ENCODE results near the gene SCN4A.

SCN4A gene

GRCh38 chr17:63954402-63955063 lies 18.2 kb downstream of the SCN4A start:
- no peak for DNase-seq

GRCh38 chr17:63950940-63951907 lies 21.5 kb downstream of the SCN4A start:
- DNase-seq = no peak

- no peak for DNase-seq
These were observed 23.0 kb downstream of the SCN4A start for GRCh38 chr17:63949576-63950250.

- DNase-seq = no peak
These were observed 24.2 kb downstream of the SCN4A start for GRCh38 chr17:63948521-63948920.

- no peak for DNase-seq
These were observed 24.9 kb downstream of the SCN4A start for GRCh38 chr17:63947711-63948330.

GRCh38 chr17:63946440-63947363 lies 26.0 kb downstream of the SCN4A start:
- peak; percentile 40 for DNase-seq

GRCh38 chr17:63945784-63946439 lies 26.8 kb downstream of the SCN4A start:
- DNase-seq = no peak

GRCh38 chr17:63944736-63945499 lies 27.8 kb downstream of the SCN4A start:
- DNase-seq = no peak

- DNase-seq = no peak
These were observed 29.0 kb downstream of the SCN4A start for GRCh38 chr17:63943745-63944144.

- DNase-seq = no peak
These were observed 30.3 kb downstream of the SCN4A start for GRCh38 chr17:63942309-63942985.

- DNase-seq = no peak
These were observed 31.0 kb downstream of the SCN4A start for GRCh38 chr17:63941751-63942150.

- DNase-seq = no peak
These were observed 31.6 kb downstream of the SCN4A start for GRCh38 chr17:63941162-63941561.

- no peak for DNase-seq
These were observed 32.1 kb downstream of the SCN4A start for GRCh38 chr17:63940584-63940983.

- no peak for DNase-seq
These were observed 32.8 kb downstream of the SCN4A start for GRCh38 chr17:63939884-63940283.

- DNase-seq = no peak
These were observed 33.3 kb downstream of the SCN4A start for GRCh38 chr17:63939401-63939800.

- no peak for DNase-seq
These were observed 34.8 kb downstream of the SCN4A start for GRCh38 chr17:63937920-63938319.

- no peak for DNase-seq
These were observed 35.4 kb downstream of the SCN4A start for GRCh38 chr17:63937319-63937718.

GRCh38 chr17:63934183-63935112 lies 38.3 kb downstream of the SCN4A start:
- no peak for DNase-seq

- no peak for DNase-seq
These were observed 39.1 kb downstream of the SCN4A start for GRCh38 chr17:63933598-63933997.

All from inflammatory macrophage treated with lipopolysaccharide for 4 hours (primary cell).